ENCODE data around the gene ATP5F1E.
"Not testable (repeated sequence)": the region's sequence is repeated elsewhere in the genome, so short reads cannot be mapped to it uniquely, and the experiment has no call there.

The ATP5F1E gene

GRCh38 chr20:58988565-58988882, 43.6 kb downstream of the ATP5F1E start:
- no peak for DNase-seq (ENCODE audit: low read depth)

GRCh38 chr20:58987790-58988564, 44.2 kb downstream of the ATP5F1E start:
- DNase-seq (ENCODE audit: low read depth): no peak

- DNase-seq (ENCODE audit: low read depth): no peak
Observed at GRCh38 chr20:58986968-58987517, 45.1 kb downstream of the ATP5F1E start.

- DNase-seq (ENCODE audit: low read depth): no peak
Observed at GRCh38 chr20:58986286-58986967, 45.7 kb downstream of the ATP5F1E start.

DNA sequence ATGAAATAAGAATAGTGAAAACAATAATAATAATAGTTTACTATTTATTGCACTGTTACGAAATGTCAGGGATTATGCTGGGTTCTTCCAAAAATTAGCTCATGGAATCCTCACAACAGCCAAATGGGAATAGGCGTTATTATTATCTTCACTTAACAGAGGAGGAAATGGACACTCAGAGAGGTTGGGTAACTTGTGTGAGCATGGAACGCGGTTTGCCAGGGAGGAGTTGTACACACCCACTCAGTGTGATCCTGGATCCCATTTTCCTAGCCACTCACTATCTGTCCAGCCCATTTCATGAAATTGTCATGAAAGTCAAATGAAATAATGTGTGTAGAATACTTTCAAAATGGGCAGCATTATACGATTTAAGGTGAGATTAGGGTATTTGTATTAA, 46.5 kb downstream of the ATP5F1E start:
- no peak for DNase-seq (ENCODE audit: low read depth)

DNA sequence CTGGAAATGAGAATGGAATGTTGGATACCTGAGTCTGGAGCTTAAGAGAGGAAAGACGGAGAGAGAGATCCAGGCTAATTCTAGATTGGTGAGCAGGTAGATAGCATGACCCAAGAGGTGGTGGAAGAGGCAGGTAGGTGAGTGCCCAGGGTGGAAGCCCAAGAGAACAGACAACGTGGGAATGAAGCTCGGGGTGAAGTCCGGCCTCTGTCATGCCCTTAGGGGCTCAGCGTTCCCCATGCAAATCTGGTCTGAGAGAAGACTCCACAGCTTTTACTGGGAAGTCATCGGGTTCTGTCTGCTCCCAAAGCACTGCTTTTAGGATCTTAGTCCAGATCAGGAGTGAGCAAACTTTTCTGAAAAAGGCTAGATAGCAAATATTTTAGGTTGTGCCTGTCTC, 47.4 kb downstream of the ATP5F1E start:
- no peak for DNase-seq (ENCODE audit: low read depth)

DNA sequence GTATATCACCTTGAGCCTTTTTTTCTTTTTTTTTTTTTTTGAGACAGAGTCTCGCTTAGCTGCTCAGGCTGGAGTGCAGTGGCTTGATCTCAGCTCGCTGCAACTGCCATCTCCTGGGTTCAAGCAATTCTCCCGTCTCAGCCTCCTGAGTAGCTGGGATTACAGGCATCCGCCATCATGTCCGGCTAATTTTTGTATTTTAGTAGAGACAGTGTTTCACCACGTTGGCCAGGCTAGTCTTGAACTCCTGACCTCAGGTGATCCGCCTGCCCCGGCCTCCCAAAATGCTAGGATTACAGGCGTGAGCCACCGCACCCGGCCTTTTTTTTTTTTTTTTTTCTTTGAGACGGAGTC, 49.0 kb downstream of the ATP5F1E start:
- DNase-seq (ENCODE audit: low read depth): not testable (repeated sequence)

DNA sequence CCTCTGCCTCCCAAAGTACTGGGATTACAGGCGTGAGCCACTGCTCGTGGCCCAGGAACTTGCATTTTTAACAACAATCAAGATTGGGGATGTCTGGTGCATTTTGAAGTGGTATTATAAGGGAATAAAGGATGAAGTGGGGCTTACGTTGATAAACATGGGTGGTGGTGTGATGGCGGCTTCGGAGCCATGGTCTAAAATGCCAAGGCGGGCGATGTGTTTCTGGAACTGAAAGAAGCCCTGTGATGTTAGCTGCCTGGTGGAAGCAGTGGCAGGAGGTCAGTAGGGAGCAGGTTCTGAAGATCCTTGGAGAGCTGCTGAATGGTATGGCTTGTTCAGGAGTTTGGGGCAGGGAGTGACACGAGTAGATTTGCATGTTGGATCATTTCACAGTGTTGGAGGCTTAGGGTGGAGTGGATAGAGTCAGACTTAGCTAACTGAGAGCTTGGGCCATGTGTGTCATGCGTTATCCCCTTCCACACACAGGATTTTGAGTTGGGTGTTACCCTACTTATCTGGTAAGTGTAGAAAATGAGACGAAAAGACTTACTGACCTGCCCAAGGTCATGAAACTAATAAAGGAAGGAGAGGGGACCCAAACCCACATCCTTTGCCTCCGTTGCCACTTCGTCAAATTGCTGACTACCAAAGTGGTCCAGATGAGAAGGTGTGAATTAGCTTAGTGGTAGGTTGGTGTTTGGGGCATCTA, 49.6 kb downstream of the ATP5F1E start:
- no peak for DNase-seq (ENCODE audit: low read depth)

DNA sequence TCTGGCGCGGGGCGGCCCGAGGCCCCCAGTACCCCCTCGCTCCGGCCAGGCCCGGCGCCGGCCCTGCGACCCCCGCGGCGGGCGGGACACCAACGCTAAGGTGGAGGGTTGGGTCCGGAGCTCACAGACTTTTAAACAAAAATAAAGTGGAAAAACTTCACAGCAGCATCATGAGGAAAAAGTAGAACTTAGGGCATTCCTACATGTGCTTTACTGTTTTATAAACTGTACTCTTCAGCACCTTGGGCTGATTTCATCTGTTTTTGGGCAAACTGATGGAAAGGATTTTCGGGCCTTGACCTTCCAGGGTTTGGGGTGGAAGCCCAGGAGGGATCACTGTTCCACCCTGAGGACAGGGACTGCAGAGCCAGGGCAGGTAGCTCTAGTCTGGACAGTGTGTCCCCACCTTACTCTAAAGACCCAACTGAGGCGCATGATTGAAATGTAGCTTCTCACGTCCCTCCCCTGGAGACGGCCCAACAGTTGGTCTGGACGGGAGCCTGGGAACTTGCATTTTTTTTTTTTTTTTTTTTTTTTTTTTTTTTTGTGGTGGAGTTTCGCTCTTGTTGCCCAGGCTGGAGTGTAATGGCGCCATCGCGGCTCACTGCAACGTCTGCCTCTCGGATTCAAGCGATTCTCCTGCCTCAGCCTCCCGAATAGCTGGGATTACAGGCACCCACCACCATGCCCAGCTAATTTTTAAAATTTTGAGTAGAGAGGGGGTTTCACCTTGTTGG, 50.3 kb downstream of the ATP5F1E start:
- DNase-seq (ENCODE audit: low read depth): no peak

GRCh38 chr20:58980711-58981627, 51.2 kb downstream of the ATP5F1E start, which contains the start of gene NELFCD:
NELFCD (plus strand) TSS chr20:58981256; CDS start chr20:58981310, 54 bp downstream.
- DNase-seq (ENCODE audit: low read depth): no peak

GRCh38 chr20:58978351-58979190, 53.6 kb downstream of the ATP5F1E start:
- DNase-seq (ENCODE audit: low read depth): no peak

- DNase-seq (ENCODE audit: low read depth): no peak
Observed at GRCh38 chr20:58976061-58976730, 55.9 kb downstream of the ATP5F1E start.
